Measurements from ENCODE around the gene HRH3.

- TF ChIP-seq CTCF (IDR thresholded peaks at IDR 0.05) (no peak), POLR2A (IDR thresholded peaks at IDR 0.05) (no peak)
Measured at GRCh38 chr20:62212299-62212698, 7.8 kb downstream of the HRH3 start.
